Peyer's patch (tissue), 4 donors: ENCODE measurements around the gene PXDN. TPM values are rescaled to one million over a fixed set of nuclear protein-coding genes. Genes with fewer than 3 reads are reported as not detected.
A peak's percentile ranks its signal among the peaks of the same experiment; 100 is the strongest.

Experiments
- DNase-seq, 3 donors: peaks; one replicate each; pipeline ENCODE4 v3.0.0-alpha.2; 2017 to 2019
- H3K27ac ChIP-seq, 4 donors: fragments of 200-600 bp; sonication (generic); one replicate each; pipeline ENCODE4 v1.5.1; 2016 to 2019
- H3K27me3 ChIP-seq, 2 donors: fragments of 200-600 bp; sonication (generic); one replicate each; pipeline ENCODE4 v1.5.1; 2019
- H3K36me3 ChIP-seq, 3 donors: fragments of 200-600 bp; sonication (generic); one replicate each; pipeline ENCODE4 v1.5.1; 2016 to 2019
- H3K4me1 ChIP-seq, 4 donors: fragments of 200-600 bp; sonication (generic); one replicate each; pipeline ENCODE4 v1.5.1; 2016 to 2019
- H3K4me3 ChIP-seq, 4 donors: fragments of 200-600 bp; sonication (generic); 1 replicate in 3 of 4; 2 replicates in 1 of 4; pipeline ENCODE4 v1.5.1; 2016 to 2019; ENCODE audit warnings: mild to moderate bottlenecking in 1 of 4
- H3K9me3 ChIP-seq, 4 donors: fragments of 200-600 bp; sonication (generic); one replicate each; pipeline ENCODE4 v1.5.1; 2016 to 2019; ENCODE audit warnings: mild to moderate bottlenecking in 1 of 4
- POLR2A ChIP-seq, 2 donors: fragments of 450-650 bp; IDR thresholded peaks; one replicate each; pipeline ENCODE4 v1.5.1; 2017; ENCODE audit warnings: antibody characterized with exemption in 2 of 2, mild to moderate bottlenecking in 2 of 2, moderate library complexity in 2 of 2
- total RNA-seq, 4 donors: library from RNA; depleted of rRNA; stranded (reverse); fragments of >200 nt; gene quantifications; one replicate each; pipeline ENCODE4 v1.1.0, GENCODE V29; 2016
- TF ChIP-seq, protein P1 (sequence below), 6 experiments: fragments of 450-650 bp in 4 of 6; fragments of 200-600 bp in 2 of 6; sonication (generic) in 1 of 6; IDR thresholded peaks; one replicate each; pipeline ENCODE4 v1.5.1; 2017 to 2019; ENCODE audit warnings: antibody characterized with exemption in 6 of 6, mild to moderate bottlenecking in 3 of 6, moderate library complexity in 1 of 6

The PXDN gene
- total RNA-seq, 4 donors from 2014 or later = 7.5 to 148 (median 21.0) TPM

DNA sequence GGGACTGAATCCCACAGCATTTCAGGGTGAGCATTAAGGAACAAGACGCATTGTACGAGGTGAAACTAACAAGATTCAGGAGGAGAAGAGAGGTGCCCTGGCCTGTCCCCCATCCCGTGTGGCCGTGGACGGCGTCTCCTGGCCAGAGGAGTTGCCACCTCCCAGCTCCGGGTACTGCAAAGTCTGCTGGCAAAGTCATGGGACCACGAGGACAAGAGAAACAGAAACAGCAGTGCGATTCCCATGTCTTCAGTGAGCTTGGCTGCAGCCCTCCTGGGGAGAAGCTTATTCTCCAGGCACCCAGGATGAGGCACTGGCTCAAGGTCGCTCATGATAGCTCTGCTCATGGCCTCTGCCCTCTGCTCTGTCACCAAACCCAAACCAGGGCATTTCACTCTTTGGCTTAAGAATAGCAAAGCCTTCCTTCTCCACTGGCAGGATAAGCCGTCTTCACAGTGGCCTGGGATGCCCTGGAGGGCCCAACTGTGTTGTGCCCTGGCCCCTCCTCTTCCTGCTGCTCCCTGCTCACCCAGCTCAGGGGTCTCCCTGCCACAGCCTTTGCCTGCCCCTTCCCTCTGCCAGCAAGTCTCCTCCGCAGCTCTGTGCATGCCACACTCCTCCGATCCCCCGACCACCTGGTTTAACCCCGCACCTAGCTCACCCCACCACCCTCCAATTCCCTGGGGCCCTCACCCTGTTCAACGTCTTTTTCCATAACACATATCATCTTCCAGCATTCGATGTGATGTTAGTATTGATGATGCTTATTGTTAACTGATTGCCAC is 144.8 kb downstream of the PXDN start:
- TF ChIP-seq POLR2A (IDR thresholded peaks at IDR 0.05) = no peak
- TF ChIP-seq, protein P1, sequence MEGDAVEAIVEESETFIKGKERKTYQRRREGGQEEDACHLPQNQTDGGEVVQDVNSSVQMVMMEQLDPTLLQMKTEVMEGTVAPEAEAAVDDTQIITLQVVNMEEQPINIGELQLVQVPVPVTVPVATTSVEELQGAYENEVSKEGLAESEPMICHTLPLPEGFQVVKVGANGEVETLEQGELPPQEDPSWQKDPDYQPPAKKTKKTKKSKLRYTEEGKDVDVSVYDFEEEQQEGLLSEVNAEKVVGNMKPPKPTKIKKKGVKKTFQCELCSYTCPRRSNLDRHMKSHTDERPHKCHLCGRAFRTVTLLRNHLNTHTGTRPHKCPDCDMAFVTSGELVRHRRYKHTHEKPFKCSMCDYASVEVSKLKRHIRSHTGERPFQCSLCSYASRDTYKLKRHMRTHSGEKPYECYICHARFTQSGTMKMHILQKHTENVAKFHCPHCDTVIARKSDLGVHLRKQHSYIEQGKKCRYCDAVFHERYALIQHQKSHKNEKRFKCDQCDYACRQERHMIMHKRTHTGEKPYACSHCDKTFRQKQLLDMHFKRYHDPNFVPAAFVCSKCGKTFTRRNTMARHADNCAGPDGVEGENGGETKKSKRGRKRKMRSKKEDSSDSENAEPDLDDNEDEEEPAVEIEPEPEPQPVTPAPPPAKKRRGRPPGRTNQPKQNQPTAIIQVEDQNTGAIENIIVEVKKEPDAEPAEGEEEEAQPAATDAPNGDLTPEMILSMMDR (IDR thresholded peaks at IDR 0.05) = no peak
- Histone ChIP-seq H3K36me3 (no peaks in the 10 kb centered on the region), H3K27me3 (no peaks in the 10 kb centered on the region), H3K4me1 (no peaks in the 10 kb centered on the region), H3K9me3 (no peaks in the 10 kb centered on the region), H3K27ac (peak overlapping the region in 2 of 4 donors; percentile 50 to 67), H3K4me3 (no peak overlapping the region)
- DNase-seq = peak in 1 of 3 donors; percentile 15

DNA sequence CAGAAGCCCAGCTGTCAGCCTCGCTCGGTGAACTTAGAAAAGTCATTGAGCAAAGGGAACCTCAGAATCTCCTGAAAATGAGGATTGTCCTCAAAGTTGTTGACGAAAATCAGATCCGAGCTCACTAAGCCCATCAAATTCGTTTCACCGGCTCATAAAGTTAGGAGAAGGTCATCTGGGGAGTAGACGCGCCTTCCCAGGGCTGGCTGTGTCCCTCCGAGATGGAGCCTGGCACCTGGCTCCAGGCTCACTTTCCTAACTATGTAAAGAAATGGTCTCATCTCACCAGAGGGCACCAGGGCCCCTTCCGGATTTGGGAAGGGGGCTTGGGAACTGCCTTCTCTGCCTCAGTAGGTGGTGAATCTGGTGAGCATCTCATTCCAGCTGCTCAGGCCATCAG is 145.5 kb downstream of the PXDN start:
- no peak overlapping the region for H3K27ac ChIP-seq
- no peak overlapping the region for H3K4me3 ChIP-seq

DNA sequence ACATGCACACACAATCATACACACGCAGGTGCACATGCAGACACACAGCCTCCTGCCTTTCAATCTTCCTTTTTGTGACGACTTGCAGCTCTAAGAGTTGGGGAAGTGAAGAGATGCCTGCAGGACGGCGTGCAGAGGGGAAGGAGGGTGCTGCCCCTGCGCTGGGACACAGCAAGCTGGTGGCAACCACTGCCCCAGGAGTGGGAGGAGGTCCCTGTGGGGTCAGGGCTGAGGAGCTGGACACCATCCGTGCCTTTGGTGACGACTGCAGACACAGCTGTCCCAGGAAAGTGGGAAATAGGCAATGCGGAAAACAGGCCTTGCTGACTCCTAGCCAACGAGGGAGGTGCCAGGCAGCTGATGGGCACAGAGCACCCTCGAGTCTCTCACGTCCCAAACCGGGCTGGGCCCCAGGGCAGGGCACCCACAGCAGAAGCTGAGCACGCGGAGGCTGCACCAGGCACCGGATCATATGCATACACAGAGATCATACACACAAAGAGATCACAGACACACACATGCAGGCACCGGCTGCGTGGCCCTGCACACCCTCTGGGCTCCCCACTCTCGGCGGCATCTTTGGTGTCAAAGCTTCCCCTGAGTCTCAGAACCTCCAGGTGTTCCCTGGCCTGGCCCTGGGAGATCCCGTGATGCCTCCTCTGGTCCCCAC is 146.1 kb downstream of the PXDN start:
- peak in 1 of 3 donors; percentile 15 for DNase-seq
- no peak for TF ChIP-seq POLR2A (IDR thresholded peaks at IDR 0.05)
- TF ChIP-seq, protein P1 (IDR thresholded peaks at IDR 0.05) = no peak
- Histone ChIP-seq H3K27me3 (no peaks in the 10 kb centered on the region), H3K27ac (no peak overlapping the region), H3K36me3 (no peaks in the 10 kb centered on the region), H3K4me1 (no peaks in the 10 kb centered on the region), H3K4me3 (no peak overlapping the region), H3K9me3 (no peaks in the 10 kb centered on the region)

More for the DNA sequence above, 145.5 kb downstream of the PXDN start:
- Histone ChIP-seq H3K36me3 (no peaks in the 10 kb centered on the region), H3K27me3 (no peaks in the 10 kb centered on the region), H3K4me1 (no peaks in the 10 kb centered on the region), H3K9me3 (no peaks in the 10 kb centered on the region)
- DNase-seq = peak in 1 of 3 donors; percentile 4
- TF ChIP-seq, protein P1 (IDR thresholded peaks at IDR 0.05) = no peak
- no peak for TF ChIP-seq POLR2A (IDR thresholded peaks at IDR 0.05)

DNA sequence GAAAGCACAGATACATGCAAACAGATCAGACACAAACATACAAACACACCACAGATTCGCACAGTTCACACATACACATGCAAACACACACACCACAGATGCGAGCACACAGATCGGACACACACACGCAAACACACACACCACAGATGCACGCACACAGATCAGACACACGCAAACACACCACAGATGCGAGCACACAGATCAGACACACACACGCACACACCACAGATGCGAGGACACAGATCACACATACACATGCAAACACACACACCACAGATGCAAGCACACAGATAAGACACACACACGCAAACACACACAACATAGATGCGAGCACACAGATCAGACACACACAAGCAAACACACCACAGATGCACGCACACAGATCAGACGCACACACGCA is 149.0 kb downstream of the PXDN start:
- H3K9me3 ChIP-seq = no peaks in the 10 kb centered on the region
- no peak overlapping the region for H3K4me3 ChIP-seq
- DNase-seq = no peak
- peaks cover 0 to 6% (median 0%) of the 10 kb centered on the region in 4 donors for H3K4me1 ChIP-seq
- no peak for TF ChIP-seq POLR2A (IDR thresholded peaks at IDR 0.05)
- TF ChIP-seq, protein P1 (IDR thresholded peaks at IDR 0.05) = no peak
- no peaks in the 10 kb centered on the region for H3K36me3 ChIP-seq
- H3K27ac ChIP-seq = no peak overlapping the region
- no peaks in the 10 kb centered on the region for H3K27me3 ChIP-seq

DNA sequence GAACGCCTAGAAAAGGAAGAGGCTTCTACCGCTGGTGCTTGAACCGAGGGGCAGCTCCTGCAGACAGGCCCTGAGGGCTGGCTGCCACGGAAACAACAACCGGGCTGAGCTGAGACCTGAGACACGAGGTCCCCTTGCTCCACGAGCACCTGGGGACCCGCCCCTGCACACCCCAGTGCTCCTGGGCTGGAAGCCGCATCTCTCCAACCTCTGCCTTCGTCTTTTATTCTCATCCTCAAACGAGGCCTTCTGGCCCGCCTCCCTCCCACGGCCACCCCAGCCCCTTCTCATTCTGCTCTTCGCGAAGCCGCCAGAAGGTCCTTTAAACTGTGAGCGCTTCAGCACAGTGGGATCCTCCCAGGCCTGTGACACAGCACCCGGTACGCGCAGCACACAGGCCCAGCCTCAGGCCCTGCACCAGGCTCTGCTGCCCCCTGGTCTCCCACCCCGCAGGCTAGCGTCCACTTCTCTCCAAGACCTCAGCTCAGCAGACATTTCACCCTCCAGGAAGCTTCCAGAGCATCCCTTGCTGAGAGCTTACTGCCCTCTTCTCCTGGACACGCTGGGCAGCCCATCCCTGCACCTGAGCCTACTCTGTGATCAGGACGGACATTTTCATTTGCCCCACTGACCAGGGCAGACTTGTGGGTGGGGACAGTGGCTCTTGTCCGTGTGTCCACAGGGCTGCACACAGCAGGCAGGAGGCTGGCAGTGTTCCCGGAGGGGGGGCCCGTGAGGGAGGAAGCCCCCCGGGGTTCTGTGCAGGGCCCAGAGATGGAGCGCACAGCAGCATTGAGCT is 149.7 kb downstream of the PXDN start:
- peak in 1 of 3 donors; percentile 33 for DNase-seq
- no peaks in the 10 kb centered on the region for H3K27me3 ChIP-seq
- H3K36me3 ChIP-seq = no peaks in the 10 kb centered on the region
- no peaks in the 10 kb centered on the region for H3K9me3 ChIP-seq
- no peak for TF ChIP-seq POLR2A (IDR thresholded peaks at IDR 0.05)
- TF ChIP-seq, protein P1 (IDR thresholded peaks at IDR 0.05) = no peak
- peaks cover 0 to 6% (median 0%) of the 10 kb centered on the region in 4 donors for H3K4me1 ChIP-seq
- H3K4me3 ChIP-seq = no peak overlapping the region
- peak overlapping the region in 1 of 4 donors; percentile 30 for H3K27ac ChIP-seq
